Measurements from ENCODE around the gene PLEKHA5. TPM values are rescaled to one million over a fixed set of nuclear protein-coding genes. Genes with fewer than 3 reads are reported as not detected.

Gene PLEKHA5
- 4.7 to 8.5 TPM (median 7.3 TPM) in 5 replicates for total RNA-seq (2022; extraction: Qiagen RNA extraction; ENCODE audit: low read depth)

DNA sequence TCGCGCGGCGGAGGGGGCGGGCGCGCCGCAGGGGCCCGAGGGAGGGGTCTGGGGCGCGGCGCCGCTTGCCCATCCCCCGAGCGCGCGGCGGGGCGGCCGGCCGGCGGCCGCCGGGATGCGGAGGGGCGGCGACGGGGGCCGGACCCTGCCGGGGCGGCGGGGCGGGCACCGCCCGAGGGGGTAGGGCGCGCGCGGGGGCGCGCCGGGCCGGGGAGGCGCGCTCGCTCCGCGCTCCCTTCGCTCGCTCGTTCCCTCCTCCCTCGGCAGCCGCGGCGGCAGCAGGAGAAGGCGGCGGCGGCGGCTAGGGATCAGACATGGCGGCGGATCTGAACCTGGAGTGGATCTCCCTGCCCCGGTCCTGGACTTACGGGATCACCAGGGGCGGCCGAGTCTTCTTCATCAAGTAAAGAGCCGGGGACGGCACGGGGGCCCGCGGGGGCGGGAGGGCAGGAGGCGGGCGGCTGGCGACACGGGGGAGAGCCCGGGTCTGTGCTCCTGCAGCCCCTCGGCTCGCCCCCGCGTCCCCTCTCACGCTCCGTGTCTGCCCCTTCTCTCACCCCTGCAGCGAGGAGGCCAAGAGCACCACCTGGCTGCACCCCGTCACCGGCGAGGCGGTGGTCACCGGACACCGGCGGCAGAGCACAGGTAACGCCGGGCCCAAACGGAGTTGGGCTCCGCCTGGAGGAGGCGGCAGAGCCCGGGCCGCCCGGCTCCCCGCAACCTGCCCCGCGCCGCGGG, at the start of gene PLEKHA5:
PLEKHA5 (plus strand) TSS at position 248 of the 738 bp plus-strand sequence; CDS start at position 315, 67 bp downstream.

Measured in A549 treated with RU486 at 1 μM for 4 hours (cell line).